H9 (cell line): ENCODE results near the gene TMEM120B. TPM values are rescaled to one million over a fixed set of nuclear protein-coding genes. Genes with fewer than 3 reads are reported as not detected.

ENCODE experiments used
- DNase-seq: peaks from one replicate; pipeline ENCODE4 v3.0.0-alpha.2; 2017
- H2AFZ ChIP-seq: one replicate; pipeline ENCODE4 v1.6.1; 2013; ENCODE audit warnings: mild to moderate bottlenecking, low read length, control low read depth, moderate library complexity
- H2AK5ac ChIP-seq: 2 replicates; pipeline ENCODE4 v1.6.1; 2013; ENCODE audit warnings: low read length, control low read depth, mixed read lengths; ENCODE audit not compliant: insufficient read length
- H2BK120ac ChIP-seq: one replicate; pipeline ENCODE4 v1.6.1; 2013; ENCODE audit warnings: low read depth, mild to moderate bottlenecking, low read length, control low read depth, inconsistent platforms; ENCODE audit not compliant: poor library complexity, severe bottlenecking
- H2BK12ac ChIP-seq: 2 replicates; pipeline ENCODE4 v1.6.1; 2013; ENCODE audit warnings: low read length, control low read depth, mixed read lengths, low read depth; ENCODE audit not compliant: insufficient read length
- H2BK15ac ChIP-seq: 2 replicates; pipeline ENCODE4 v1.6.1; 2013; ENCODE audit warnings: low read depth, low read length, control low read depth
- H2BK20ac ChIP-seq: one replicate; pipeline ENCODE4 v1.6.1; 2013; ENCODE audit warnings: low read depth, mild to moderate bottlenecking, low read length, control low read depth, inconsistent platforms; ENCODE audit not compliant: poor library complexity, severe bottlenecking
- H2BK5ac ChIP-seq: 2 replicates; pipeline ENCODE4 v1.6.1; 2013; ENCODE audit warnings: low read length, control low read depth, mixed read lengths; ENCODE audit not compliant: insufficient read length
- H3K14ac ChIP-seq: 2 replicates; pipeline ENCODE4 v1.6.1; 2013; ENCODE audit warnings: low read length, control low read depth; ENCODE audit not compliant: insufficient read depth
- H3K18ac ChIP-seq: 2 replicates; pipeline ENCODE4 v1.6.1; 2013; ENCODE audit warnings: low read depth, mild to moderate bottlenecking, mixed read lengths, low read length, control low read depth; ENCODE audit not compliant: insufficient read length
- H3K23ac ChIP-seq: 2 replicates; pipeline ENCODE4 v1.6.1; 2013; ENCODE audit warnings: low read length, control low read depth, mixed read lengths, low read depth; ENCODE audit not compliant: insufficient read length
- H3K23me2 ChIP-seq: 2 replicates; pipeline ENCODE4 v1.6.1; 2013; ENCODE audit warnings: low read depth, mild to moderate bottlenecking, mixed read lengths, low read length, control low read depth; ENCODE audit not compliant: insufficient read length, poor library complexity, severe bottlenecking
- H3K27ac ChIP-seq: 2 replicates; pipeline ENCODE4 v1.5.1; 2013; ENCODE audit warnings: low read length, control low read depth, mixed read lengths, low read depth; ENCODE audit not compliant: insufficient read length
- H3K27me3 ChIP-seq: 2 replicates; pipeline ENCODE4 v1.6.1; 2013; ENCODE audit warnings: low read length, control low read depth, inconsistent platforms; ENCODE audit not compliant: insufficient read depth
- H3K4ac ChIP-seq: 2 replicates; pipeline ENCODE4 v1.6.1; 2013; ENCODE audit warnings: low read depth, mild to moderate bottlenecking, control low read depth, inconsistent platforms, low read length, moderate library complexity
- H3K4me1 ChIP-seq: 2 replicates; pipeline ENCODE4 v1.6.1; 2013; ENCODE audit warnings: low read length, control low read depth, inconsistent platforms; ENCODE audit not compliant: insufficient read depth
- H3K4me2 ChIP-seq: 2 replicates; pipeline ENCODE4 v1.6.1; 2013; ENCODE audit warnings: low read length, control low read depth, mixed read lengths; ENCODE audit not compliant: insufficient read length, insufficient read depth
- H3K56ac ChIP-seq: 2 replicates; pipeline ENCODE4 v1.6.1; 2013; ENCODE audit warnings: low read depth, mild to moderate bottlenecking, mixed read lengths, low read length, control low read depth; ENCODE audit not compliant: insufficient read length
- H3K79me1 ChIP-seq: 2 replicates; pipeline ENCODE4 v1.6.1; 2013; ENCODE audit warnings: low read depth, mild to moderate bottlenecking, moderate library complexity, low read length, control low read depth, inconsistent platforms; ENCODE audit not compliant: insufficient read depth, poor library complexity, severe bottlenecking
- H3K79me2 ChIP-seq: 2 replicates; pipeline ENCODE4 v1.6.1; 2013; ENCODE audit warnings: low read length, control low read depth, inconsistent platforms; ENCODE audit not compliant: insufficient read depth
- H3K9ac ChIP-seq: 2 replicates; pipeline ENCODE4 v1.6.1; 2013; ENCODE audit warnings: low read length, control low read depth, mixed read lengths; ENCODE audit not compliant: insufficient read length; ENCODE audit errors: extremely low read depth
- H3K9me3 ChIP-seq: one replicate; pipeline ENCODE4 v1.6.1; 2013; ENCODE audit warnings: low read depth, low read length, inconsistent platforms; ENCODE audit not compliant: control insufficient read depth
- H3T11ph ChIP-seq: one replicate; pipeline ENCODE4 v1.6.1; 2013; ENCODE audit warnings: mild to moderate bottlenecking, low read length, control low read depth, inconsistent platforms
- H4K20me1 ChIP-seq: one replicate; pipeline ENCODE4 v1.6.1; 2013; ENCODE audit not compliant: control insufficient read depth, insufficient read length, insufficient read depth
- H4K5ac ChIP-seq: 2 replicates; pipeline ENCODE4 v1.6.1; 2013; ENCODE audit warnings: low read depth, mild to moderate bottlenecking, mixed read lengths, low read length, control low read depth; ENCODE audit not compliant: insufficient read length
- H4K8ac ChIP-seq: replicated peaks from 2 replicates; pipeline ENCODE4 v1.6.1; 2013; ENCODE audit warnings: low read length, control low read depth, mixed read lengths, low read depth; ENCODE audit not compliant: insufficient read length
- H4K91ac ChIP-seq: 2 replicates; pipeline ENCODE4 v1.6.1; 2013; ENCODE audit warnings: low read depth, mild to moderate bottlenecking, moderate library complexity, mixed read lengths, low read length, control low read depth; ENCODE audit not compliant: insufficient read length
- H3K27ac Mint-ChIP-seq, 3 experiments: 2 replicates in 2 of 3; 3 replicates in 1 of 3; pipeline ENCODE4 v1.8.0; 2020 to 2021; ENCODE audit warnings: mixed read lengths in 3 of 3, mild to moderate bottlenecking in 1 of 3, moderate library complexity in 1 of 3
- H3K27me3 Mint-ChIP-seq: 2 replicates; pipeline ENCODE4 v1.8.0; 2021; ENCODE audit warnings: low read depth, mild to moderate bottlenecking, moderate library complexity, mixed read lengths
- H3K36me3 Mint-ChIP-seq, 3 experiments: 2 replicates in 2 of 3; 3 replicates in 1 of 3; pipeline ENCODE4 v1.8.0; 2020 to 2021; ENCODE audit warnings: low read depth in 3 of 3, mixed read lengths in 3 of 3; ENCODE audit not compliant: insufficient read depth in 1 of 3
- H3K4me1 Mint-ChIP-seq, 2 experiments: 2 replicates each; pipeline ENCODE4 v1.8.0; 2020; ENCODE audit warnings: mixed read lengths in 2 of 2
- H3K4me3 Mint-ChIP-seq, 2 experiments: 2 replicates in 1 of 2; 3 replicates in 1 of 2; pipeline ENCODE4 v1.8.0; 2020 to 2021; ENCODE audit warnings: mild to moderate bottlenecking in 2 of 2, mixed read lengths in 2 of 2, moderate library complexity in 1 of 2
- H3K9me3 Mint-ChIP-seq, 2 experiments: 2 replicates in 1 of 2; 3 replicates in 1 of 2; pipeline ENCODE4 v1.8.0; 2020; ENCODE audit warnings: mild to moderate bottlenecking in 2 of 2, mixed read lengths in 2 of 2, moderate library complexity in 1 of 2
- CTCF ChIP-seq: fragments of 200-600 bp; sonication (generic); conservative IDR thresholded peaks from 3 replicates; pipeline ENCODE4 v1.8.0; 2021; ENCODE audit warnings: antibody characterized with exemption, mild to moderate bottlenecking
- WGBS: extraction: QIAGEN DNeasy Blood & Tissue Kit; methylation state at CpG from one replicate; pipeline ENCODE4 v1.1.7; 2013; ENCODE audit warnings: missing lambda C conversion rate, low lambda C conversion rate, mixed read lengths; ENCODE audit not compliant: insufficient read length; ENCODE audit errors: extremely low coverage; 5-methylcytosine and 5-hydroxymethylcytosine counted together
- total RNA-seq: library from RNA; stranded (reverse); gene quantifications from 2 replicates; pipeline ENCODE4 v1.2.1, GENCODE V29; 2021

The TMEM120B gene
- total RNA-seq, 1 experiment from 2014 or later: 25.8 TPM

GRCh38 chr12:121817648-121818043, 105.1 kb downstream of the TMEM120B start:
- Histone ChIP-seq H3K79me2 (peaks cover 3% of the 10 kb centered on the region; the same call in 1 of the 2 replicates), H3K4me1 (no peaks in the 10 kb centered on the region), H3K9ac (no peak overlapping the region), H3K56ac (no peak overlapping the region), H2BK12ac (no peak overlapping the region), H2AFZ (no peak overlapping the region), H2BK20ac (no peak overlapping the region), H2BK5ac (no peak overlapping the region), H3K27me3 (no peaks in the 10 kb centered on the region), H4K5ac (no peak overlapping the region), H3K18ac (no peak overlapping the region), H2AK5ac (no peak overlapping the region), H2BK120ac (no peak overlapping the region), H4K20me1 (no peaks in the 10 kb centered on the region), H3K23me2 (no peaks in the 10 kb centered on the region), H3K27ac (no peak overlapping the region), H3K14ac (no peak overlapping the region), H3K4me2 (no peak overlapping the region), H3K4ac (no peak overlapping the region), H3K79me1 (peaks cover 2% of the 10 kb centered on the region), H3T11ph (no peak overlapping the region), H2BK15ac (no peak overlapping the region), H4K91ac (no peak overlapping the region), H3K9me3 (no peaks in the 10 kb centered on the region), H4K8ac (no peak overlapping the region), H3K23ac (no peak overlapping the region)
- Mint-ChIP-seq H3K9me3 (no peaks in the 10 kb centered on the region; a peak in 1 of 5 replicates), H3K4me3 (no peak overlapping the region), H3K27me3 (no peaks in the 10 kb centered on the region), H3K27ac (no peak overlapping the region; a peak in 1 of 7 replicates), H3K36me3 (peaks cover 20 to 75% (median 60%) of the 10 kb centered on the region in 3 experiments), H3K4me1 (peaks cover 9 to 14% of the 10 kb centered on the region in 2 experiments)
- DNase-seq: no peak
- WGBS: no CpG with 5 or more reads among the region's 18 CpGs
- TF ChIP-seq CTCF: no peak
